ENCODE data around the gene MYH11.
"Not testable (repeated sequence)": the region's sequence is repeated elsewhere in the genome, so short reads cannot be mapped to it uniquely, and the experiment has no call there.

The MYH11 gene

GRCh38 chr16:15839204-15839603, 17.6 kb downstream of the MYH11 start:
- not testable (repeated sequence) for DNase-seq (ENCODE audit: low spot score)

DNA sequence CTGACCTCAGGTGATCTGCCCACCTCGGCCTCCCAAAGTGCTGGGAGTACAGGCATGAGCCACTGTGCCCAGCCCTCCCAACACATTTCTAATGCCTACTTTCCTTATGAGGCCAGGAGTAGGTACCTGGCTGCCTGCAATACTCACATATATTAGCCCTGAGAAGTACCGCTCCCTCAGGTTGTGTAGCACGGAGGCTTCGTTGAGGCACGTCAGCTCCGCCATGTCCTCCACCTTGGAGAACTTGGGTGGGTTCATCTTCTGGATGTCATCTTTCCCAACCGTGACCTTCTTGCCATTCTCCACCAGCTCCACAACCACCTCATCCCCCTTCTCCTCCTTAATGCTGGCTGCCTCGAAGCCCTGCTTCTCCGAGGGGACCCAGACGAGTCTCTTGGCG, 19.1 kb downstream of the MYH11 start:
- no peak for DNase-seq (ENCODE audit: low spot score)

GRCh38 chr16:15836965-15837611, 19.7 kb downstream of the MYH11 start:
- no peak for DNase-seq (ENCODE audit: low spot score)

GRCh38 chr16:15836074-15836473, 20.8 kb downstream of the MYH11 start:
- DNase-seq (ENCODE audit: low spot score), result no peak

- no peak for DNase-seq (ENCODE audit: low spot score)
These were observed 21.5 kb downstream of the MYH11 start for GRCh38 chr16:15835136-15835878.

GRCh38 chr16:15834502-15834901, 22.3 kb downstream of the MYH11 start:
- no peak for DNase-seq (ENCODE audit: low spot score)

DNA sequence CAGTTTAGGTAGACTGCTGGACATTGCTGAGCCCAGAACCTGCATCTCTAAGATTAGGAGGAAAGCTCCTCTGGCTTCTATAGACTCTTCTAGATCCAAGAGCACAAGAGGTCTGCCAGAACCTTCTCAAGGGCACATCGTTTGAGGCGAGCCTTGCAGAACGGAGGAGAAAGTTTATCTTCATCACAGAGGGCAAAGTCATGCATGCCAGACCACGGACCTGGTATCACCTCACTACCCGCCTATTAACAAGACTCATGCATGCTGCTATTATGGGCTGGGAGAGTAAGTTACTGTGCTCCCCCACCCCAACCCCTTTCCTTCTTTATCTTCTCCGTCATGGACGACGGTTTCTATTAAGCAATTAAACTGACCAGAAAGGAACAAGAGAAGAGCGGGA, 23.3 kb downstream of the MYH11 start:
- no peak for DNase-seq (ENCODE audit: low spot score)

DNA sequence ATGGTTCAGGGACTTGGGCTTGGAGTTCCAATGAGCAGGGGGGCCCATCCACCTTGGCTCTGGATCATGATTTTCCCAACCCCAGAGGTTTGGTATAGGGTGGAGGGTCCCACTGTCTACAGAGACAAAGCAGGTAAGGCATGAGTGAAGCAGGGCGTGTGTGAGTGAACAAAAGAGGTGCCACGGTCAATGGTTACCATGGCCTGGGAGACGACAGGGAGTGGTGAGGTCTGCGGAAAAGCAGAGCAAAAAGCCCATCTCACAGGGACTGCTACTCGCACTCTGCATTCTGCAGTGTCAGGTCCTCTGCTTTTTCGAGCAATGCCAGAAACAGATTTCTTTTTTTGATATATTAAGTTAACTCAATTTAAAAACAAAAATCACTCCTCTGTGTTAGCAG, 24.6 kb downstream of the MYH11 start:
- DNase-seq (ENCODE audit: low spot score), result no peak

DNA sequence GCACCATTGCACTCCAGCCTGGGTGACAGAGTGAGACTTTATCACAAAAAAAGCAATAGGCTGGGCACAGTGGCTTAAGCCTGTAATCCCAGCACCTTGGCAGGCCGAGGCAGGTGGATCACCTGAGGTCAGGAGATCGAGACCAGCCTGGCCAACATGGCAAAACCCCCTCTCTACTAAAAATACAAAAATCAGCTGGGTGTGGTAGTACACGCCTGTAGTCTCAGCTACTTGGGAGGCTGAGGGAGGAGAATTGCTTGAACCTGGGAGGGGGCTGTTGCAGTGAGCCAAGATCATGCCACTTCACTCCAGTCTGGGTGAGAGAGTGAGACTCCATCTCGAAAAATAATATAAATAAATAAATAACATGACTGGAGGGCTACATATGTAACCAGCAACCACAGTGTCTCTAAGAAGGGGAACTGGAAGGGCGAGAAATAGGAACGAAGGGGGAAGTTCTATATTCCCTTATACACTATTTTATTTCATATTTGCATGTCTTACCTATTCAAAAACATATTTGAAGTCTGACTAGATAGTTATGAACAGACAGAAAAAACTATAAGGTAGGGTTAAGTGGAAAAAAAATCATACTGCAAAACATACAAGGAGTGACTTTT, 25.9 kb downstream of the MYH11 start:
- no peak for DNase-seq (ENCODE audit: low spot score)

GRCh38 chr16:15829460-15829859, 27.4 kb downstream of the MYH11 start:
- DNase-seq (ENCODE audit: low spot score), result no peak

GRCh38 chr16:15827709-15828343, 29.0 kb downstream of the MYH11 start:
- no peak for DNase-seq (ENCODE audit: low spot score)

- no peak for DNase-seq (ENCODE audit: low spot score)
These were observed 29.5 kb downstream of the MYH11 start for GRCh38 chr16:15827299-15827698.

DNA sequence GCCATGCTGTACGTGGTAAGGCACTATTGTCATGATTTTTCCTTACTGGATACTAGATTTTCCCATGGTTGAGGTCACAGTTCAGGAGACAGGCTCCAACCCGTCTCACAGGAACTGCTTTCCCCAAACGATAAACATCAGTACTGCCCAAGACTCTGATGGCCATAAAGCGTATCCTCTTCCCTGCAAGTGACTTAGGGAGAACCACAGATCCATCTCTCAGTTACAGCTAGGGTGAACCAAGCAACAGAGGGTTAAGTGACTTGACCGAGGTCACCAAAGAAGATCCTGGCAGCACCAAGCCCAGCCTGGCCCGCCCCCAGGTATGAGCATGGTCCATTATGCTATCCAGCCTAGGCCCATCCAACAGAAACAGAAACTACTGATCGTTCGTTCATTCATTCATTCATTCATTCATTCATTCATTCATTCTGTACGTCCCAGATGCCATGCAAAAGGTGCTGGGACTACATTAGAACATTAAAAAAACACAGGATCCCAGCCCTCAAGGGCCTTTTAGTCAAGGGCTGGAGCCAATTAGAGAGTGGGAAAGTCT, 31.0 kb downstream of the MYH11 start:
- no peak for DNase-seq (ENCODE audit: low spot score)

GRCh38 chr16:15822957-15823356, 33.9 kb downstream of the MYH11 start:
- DNase-seq (ENCODE audit: low spot score), result no peak

GRCh38 chr16:15820837-15821236, 36.0 kb downstream of the MYH11 start:
- DNase-seq (ENCODE audit: low spot score), result no peak

DNA sequence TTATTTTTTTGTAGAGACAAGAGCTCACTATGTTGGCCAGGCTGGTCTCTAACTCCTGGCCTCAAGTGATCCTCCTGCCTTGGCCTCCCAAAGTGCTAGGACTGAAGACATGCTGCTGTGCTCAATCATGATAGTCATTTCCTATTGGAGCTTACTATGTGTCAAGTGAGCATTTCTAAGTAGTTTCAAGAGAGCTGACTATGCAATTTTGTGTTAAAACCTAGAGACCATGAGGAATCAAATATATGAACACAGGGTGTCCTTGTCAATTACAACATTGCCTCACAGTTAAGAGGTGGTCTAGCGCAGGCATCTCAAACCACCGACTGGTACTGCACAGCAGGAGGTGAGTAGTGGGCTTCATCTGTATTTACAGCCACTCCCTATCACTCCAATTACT, 37.8 kb downstream of the MYH11 start:
- no peak for DNase-seq (ENCODE audit: low spot score)

DNA sequence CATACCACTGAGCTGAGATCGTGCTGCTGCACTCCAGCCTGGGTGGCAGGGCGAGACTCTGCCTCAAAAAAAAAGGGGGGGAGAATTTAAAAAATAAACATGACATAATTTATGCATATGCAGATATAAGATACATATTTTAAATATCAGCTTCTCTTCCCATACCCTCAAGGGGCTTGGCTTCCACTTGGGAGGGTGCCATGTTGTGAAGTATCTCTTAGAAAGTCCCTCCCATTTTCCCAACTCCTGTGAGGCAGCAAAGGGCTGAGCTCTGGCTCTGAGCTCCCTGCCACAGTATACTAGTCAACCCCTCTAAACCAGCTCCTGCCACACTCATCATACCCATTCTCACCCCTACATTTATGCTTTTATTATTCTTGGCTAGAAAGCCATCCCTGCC, 39.4 kb downstream of the MYH11 start:
- DNase-seq (ENCODE audit: low spot score), result no peak

- no peak for DNase-seq (ENCODE audit: low spot score)
These were observed 40.6 kb downstream of the MYH11 start for GRCh38 chr16:15816228-15816627.

DNA sequence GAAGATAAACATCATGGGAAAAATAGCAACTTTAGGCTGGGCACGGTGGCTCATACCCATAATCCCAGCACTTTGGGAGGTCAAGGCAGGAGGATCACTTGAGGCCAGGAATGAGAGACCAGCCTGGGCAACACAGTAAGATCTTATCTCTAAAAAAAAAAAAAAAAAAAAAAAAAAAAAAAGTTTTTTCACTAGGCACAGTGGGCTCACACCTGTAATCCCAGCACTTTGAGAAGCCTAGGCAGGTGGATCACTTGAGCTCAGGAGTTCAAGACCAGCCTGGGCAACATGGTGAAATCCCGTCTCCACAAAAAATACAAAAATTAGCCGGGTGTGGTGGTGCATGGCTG, 44.5 kb downstream of the MYH11 start:
- not testable (repeated sequence) for DNase-seq (ENCODE audit: low spot score)

DNA sequence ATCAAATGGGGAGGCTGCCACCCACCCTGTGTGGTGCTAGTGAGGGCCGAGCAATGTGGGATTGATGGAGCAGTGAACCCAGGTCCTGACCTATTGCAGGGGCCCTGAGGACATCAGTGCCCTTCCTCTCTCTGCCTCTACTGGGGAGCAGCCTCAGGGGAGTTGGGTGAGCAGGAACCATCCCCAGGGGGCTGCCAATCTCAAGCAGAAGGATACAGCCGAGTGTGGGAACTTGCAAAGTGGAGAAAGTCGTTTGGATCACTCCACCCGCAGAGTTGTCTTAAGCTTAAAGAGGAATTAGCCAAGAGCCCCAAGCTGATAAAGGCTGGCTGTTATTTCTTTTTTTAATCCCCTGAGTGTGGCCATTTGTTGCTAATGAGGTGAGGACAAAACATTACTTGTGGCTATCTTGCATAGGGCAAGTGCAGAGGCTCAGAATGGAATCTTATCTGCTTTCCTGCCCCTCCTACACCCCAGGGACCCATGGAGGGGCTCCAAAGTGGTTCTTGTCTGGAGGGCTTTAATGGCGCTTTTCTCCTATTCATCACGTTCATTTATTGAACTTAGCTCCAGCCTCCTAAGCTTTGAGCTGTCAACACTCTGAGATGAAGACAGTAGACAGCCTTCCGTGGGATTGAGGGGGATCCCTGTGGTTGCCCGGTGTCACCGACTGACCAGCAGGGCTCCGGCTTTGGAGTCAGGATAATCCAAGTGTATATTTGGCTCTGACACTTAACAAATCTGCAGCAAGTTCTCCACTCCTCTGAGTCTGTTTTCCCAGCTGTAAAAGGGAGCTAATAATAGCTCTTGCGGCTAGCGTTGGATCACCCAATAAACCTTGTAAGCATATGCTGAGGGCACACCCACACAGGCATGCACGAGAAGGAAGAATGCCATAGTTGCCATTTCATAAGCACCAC, 45.1 kb downstream of the MYH11 start:
- no peak for DNase-seq (ENCODE audit: low spot score)

GRCh38 chr16:15810949-15811348, 45.9 kb downstream of the MYH11 start:
- DNase-seq (ENCODE audit: low spot score), result no peak

GRCh38 chr16:15810411-15810810, 46.4 kb downstream of the MYH11 start:
- DNase-seq (ENCODE audit: low spot score), result no peak

Data from kidney capillary endothelial cell (primary cell).